NCI-H446 (cell line): ENCODE data around the gene RPTOR.
A peak's percentile ranks its signal among the peaks of the same experiment; 100 is the strongest.

Experiments
- DNase-seq, 2 experiments: peaks; one replicate each; lab custom pipeline; 2025; lab: John Stamatoyannopoulos, UW

RPTOR gene

GRCh38 chr17:80947200-80947940, 402.7 kb downstream of the RPTOR start:
- no peak for DNase-seq

DNA sequence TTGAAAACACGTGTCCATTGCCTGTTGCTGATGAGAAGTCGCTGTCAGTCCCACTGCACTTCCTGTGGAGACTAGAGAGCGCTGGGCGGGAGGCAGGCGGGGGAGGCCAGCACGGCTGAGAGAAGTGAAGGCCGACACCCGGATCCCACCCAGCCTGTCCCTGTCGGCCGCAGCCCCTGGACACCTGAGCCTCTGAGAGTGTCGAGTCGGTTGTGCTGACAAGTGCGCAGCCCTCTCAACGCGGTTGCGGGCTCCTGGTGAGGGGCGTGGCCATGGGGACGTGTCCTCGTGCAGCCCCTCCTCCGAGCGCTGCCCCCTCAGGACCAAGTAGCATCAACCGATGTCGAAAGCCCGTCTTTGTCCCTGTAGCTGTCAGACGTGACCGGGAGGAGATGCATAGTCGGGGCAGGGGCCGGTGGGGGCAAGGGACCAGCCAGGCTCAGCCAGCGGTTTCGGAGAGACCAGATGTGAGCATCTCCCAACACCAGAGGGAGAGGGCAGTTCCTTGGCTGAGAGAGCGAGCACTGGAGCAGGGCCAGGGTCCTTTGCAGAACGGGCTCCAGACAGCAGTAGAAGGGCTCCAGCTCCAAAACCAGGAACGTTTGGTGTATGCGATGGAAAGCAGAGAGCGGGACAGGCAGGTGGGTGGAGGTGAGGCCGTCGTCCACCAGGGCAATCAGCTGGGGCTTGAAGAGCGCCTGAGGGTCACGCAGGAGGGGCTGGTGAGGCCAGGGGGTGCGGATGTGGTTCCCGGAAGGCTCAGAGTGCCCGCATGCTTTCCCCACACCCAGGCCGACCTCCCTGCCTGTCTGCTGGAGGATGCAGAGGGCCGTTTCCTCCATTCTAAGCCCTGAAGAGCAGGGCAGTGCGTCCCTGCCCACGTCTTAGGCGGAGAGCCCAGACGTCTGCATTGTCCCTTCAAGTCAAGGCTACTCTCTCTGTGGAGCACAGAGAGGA, 403.7 kb downstream of the RPTOR start:
- no peak for DNase-seq

DNA sequence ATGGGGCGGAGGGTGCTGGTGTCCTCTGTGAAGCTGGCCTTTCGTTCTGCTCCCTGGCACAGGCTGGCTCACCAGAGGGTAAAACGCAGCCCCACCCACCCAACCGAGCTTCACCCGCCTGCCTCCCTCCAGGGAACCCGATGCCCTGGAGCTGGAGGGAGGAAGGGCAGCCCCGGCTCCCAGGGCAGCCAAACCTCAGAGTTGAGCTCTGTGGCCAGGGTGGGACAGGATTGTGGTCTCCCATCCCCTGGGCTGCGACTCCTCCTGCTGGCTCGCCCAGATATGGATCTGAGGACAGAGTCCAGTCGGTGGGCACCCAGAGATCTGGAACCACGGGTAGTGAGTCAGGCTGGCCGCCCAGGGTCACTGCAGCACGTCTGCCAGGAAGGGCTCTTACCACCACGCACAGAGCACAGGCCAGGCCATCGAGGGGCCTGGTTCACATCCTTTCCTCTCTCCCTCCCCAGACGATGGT, 404.4 kb downstream of the RPTOR start:
- no peak for DNase-seq

DNA sequence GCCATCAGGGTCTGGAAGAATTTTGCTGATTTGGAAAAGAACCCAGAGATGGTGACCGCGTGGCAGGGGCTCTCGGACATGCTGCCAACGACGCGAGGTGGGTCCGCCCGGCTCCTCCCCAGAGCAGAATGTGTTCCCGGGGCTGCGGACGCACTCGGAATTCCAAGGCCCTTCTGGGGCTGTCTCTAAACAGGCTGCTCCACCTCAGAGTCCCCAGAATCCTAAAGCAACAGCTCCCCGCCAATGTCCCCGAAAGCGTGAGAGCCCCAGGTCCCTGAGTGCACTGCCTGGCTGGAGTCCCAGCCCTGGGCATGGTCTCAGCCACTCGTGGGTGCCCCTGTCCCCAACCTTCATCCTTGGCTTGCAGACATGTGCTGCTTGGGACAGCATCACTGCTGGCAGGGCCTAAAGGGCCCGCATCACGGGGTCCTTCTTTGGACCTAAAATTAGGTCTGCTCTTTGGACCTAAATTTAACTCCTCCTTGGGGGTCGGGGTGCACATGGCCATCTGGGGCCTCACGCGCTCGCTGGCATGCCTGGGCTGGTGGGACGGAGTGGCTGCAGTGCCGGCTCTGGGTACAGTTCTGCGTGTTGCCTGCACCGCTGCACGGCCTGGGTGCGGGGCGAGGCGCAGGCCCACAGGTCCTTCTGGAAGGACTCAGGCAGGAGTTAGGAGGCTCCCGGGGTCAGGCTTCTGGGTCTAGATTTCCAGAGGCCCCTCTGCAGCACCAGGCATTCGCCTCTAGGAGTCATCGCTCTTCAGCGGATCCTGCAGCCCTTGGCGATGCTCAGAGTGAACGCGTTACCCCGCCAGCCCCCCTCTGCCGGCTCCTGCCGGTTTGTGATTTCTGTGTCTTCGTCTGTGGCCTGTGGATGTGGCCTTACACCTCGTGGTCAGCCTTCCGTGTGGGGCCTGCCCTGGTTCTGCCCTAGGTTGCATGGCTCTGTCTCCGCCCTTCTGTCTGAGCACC, 405.1 kb downstream of the RPTOR start:
- no peak for DNase-seq

GRCh38 chr17:80950466-80951120, 406.0 kb downstream of the RPTOR start:
- DNase-seq: no peak

GRCh38 chr17:80951121-80952090, 406.8 kb downstream of the RPTOR start:
- DNase-seq: no peak

DNA sequence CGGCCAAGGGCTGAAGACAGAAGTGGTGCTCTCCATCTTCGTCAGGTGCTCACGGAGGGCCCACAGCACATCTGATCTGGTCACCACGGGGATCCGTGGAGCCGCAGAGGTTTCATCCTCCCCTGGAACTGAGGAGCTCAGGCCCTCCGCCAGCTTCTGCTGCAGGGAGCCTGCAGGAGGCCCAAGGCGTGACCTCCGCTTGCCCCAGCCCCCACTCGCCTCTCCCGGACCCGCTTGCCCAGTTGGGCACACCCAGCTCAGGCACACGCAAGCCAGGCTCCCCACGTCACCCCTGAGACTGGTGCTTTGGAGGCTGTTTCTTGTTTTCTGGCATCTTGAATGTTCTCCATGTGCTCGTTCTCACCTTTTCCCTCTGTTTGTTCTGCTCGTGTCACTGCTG, 407.7 kb downstream of the RPTOR start:
- no peak for DNase-seq

DNA sequence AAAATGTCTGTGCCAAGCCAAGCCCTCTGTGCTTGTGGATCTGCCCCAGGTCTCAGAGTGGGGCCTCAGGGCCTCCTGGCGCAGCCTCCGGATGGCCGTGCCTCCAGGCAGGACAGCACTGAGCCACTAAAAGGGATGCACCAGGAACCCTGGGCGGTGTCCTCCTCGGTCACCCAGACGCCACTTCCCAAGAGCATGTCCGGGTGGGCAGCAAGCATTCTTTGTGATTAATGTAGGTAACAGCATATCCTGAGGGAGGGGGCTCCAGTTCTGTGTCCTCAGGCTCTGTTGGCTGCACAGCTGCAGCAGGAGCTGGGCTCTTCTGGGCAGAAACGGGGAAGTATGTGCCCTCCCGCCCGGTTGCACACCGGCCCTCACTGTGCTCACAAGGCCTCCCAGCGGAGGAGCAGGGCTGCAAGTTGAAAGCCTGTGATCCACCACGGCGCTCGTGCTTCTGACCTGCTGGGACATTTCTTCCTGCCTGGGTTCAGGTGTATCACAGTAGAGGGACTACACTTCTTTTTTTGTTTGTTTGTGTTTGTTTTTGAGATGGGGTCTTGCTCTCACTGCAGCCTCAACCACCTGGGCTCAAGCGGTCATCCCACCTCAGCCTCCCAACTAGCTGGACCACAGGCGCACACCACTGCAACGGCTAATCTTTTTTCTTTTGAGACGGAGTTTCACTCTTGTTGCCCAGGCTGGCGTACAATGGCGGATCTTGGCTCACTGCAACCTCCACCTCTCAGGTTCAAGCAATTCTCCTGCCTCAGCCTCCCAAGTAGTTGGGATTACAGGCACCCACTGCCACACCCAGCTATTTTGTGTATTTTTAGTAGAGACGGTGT, 409.1 kb downstream of the RPTOR start:
- no peak for DNase-seq

DNA sequence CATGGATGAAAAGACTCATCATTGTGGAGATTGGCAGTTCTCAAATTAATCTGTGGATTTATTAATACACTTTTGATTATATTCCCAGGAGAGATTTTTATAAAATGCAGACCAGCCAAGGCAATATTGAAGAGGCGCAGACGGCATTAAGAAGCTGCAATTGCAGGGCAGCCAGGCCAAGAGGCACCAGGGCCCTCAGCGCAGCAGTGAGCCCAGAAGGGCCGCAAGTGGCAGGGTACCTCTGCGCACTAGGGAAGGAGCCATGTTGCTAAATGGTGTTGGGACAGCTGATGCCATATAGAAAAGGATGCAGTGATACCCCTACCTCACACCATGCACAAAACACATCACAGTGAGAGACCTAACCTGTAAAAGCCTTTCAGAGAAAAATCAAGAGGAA, 410.4 kb downstream of the RPTOR start:
- no peak for DNase-seq

DNA sequence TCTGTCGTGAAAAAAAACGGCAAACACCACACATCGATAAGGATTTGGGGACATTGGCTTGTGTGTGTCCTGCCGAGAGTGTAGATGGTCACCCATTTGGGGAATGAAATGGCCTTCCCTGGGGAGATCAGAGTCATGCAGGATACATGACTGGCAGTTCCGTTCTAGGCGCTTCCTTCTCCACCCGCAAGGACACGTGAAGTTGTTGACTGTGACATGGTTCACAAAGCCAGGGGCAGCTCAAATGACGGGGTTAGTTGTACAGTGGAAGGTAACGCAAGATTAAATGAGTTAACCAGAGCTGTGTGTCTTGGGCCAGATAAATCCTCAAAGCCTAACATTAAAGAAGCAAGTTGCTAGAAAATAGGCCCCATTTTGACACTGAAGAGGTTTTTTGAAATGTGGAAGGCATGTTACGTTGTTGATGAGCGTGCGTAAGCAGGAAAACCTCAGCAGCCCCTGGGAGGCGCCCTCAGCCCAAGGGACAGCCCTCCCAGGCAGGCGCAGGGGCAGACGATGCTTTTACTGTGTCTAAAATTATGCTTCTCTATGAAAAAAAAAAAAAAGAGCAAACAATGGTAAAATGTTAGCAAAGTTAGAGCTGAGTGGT, 411.1 kb downstream of the RPTOR start:
- no peak for DNase-seq

GRCh38 chr17:80956321-80957190, 411.9 kb downstream of the RPTOR start:
- DNase-seq: no peak

- DNase-seq: no peak
Measured at GRCh38 chr17:80957461-80957941, 412.9 kb downstream of the RPTOR start.

- peak; percentile 86 to 97 for DNase-seq
Measured at GRCh38 chr17:80959330-80960036, 414.8 kb downstream of the RPTOR start.

- no peak for DNase-seq
Measured at GRCh38 chr17:80960037-80960796, 415.6 kb downstream of the RPTOR start.

GRCh38 chr17:80960797-80961452, 416.3 kb downstream of the RPTOR start:
- DNase-seq: no peak
